H7 (cell line): ENCODE measurements around the gene OPTC. TPM values are rescaled to one million over a fixed set of nuclear protein-coding genes. Genes with fewer than 3 reads are reported as not detected.

Experiments used
- DNase-seq: peaks from one replicate; pipeline ENCODE4 v3.0.0; 2012
- H3K27me3 ChIP-seq: 2 replicates; pipeline ENCODE4 v1.6.0; 2011; ENCODE audit warnings: mild to moderate bottlenecking, low read length; ENCODE audit not compliant: control insufficient read depth, insufficient read depth
- H3K36me3 ChIP-seq: replicated peaks from 2 replicates; pipeline ENCODE4 v1.5.1; 2011; ENCODE audit warnings: low read length; ENCODE audit not compliant: control insufficient read depth, insufficient read depth
- H3K4me3 ChIP-seq: 2 replicates; pipeline ENCODE4 v1.5.1; 2011; ENCODE audit warnings: low read depth, mild to moderate bottlenecking, control low read depth, low read length, moderate library complexity; ENCODE audit not compliant: insufficient read depth
- total RNA-seq: library from RNA; depleted of rRNA; stranded (reverse); fragments of >200 nt; shearing (Covaris generic); gene quantifications from 2 replicates; pipeline ENCODE4 v1.2.3, GENCODE V29; 2014

The OPTC gene
- total RNA-seq, 1 experiment from 2014 or later, result 0.80 TPM

- Histone ChIP-seq H3K4me3 (no peak overlapping the region), H3K36me3 (no peaks in the 10 kb centered on the region), H3K27me3 (no peaks in the 10 kb centered on the region; the same call in 1 of the 2 replicates)
- DNase-seq, result no peak
These were observed 1.7 kb upstream of the OPTC start for GRCh38 chr1:203492082-203492747.

- Histone ChIP-seq H3K27me3 (no peaks in the 10 kb centered on the region; the same call in 1 of the 2 replicates), H3K4me3 (no peak overlapping the region), H3K36me3 (no peaks in the 10 kb centered on the region)
- no peak for DNase-seq
These were observed 1.2 kb upstream of the OPTC start for GRCh38 chr1:203492748-203493130.

GRCh38 chr1:203495845-203496244 is 1.9 kb downstream of the OPTC start:
- no peak overlapping the region for H3K4me3 ChIP-seq
- H3K36me3 ChIP-seq, result no peaks in the 10 kb centered on the region
- no peak for DNase-seq
- no peaks in the 10 kb centered on the region; the same call in 1 of the 2 replicates for H3K27me3 ChIP-seq

GRCh38 chr1:203497269-203497777 is 3.4 kb downstream of the OPTC start:
- H3K27me3 ChIP-seq, result no peaks in the 10 kb centered on the region; the same call in 1 of the 2 replicates
- no peak for DNase-seq
- no peak overlapping the region for H3K4me3 ChIP-seq
- no peaks in the 10 kb centered on the region for H3K36me3 ChIP-seq

- DNase-seq, result no peak
- Histone ChIP-seq H3K4me3 (no peak overlapping the region), H3K27me3 (no peaks in the 10 kb centered on the region; the same call in 1 of the 2 replicates), H3K36me3 (no peaks in the 10 kb centered on the region)
These were observed 5.8 kb downstream of the OPTC start for GRCh38 chr1:203499643-203500278.

- Histone ChIP-seq H3K36me3 (no peaks in the 10 kb centered on the region), H3K27me3 (no peaks in the 10 kb centered on the region; the same call in 1 of the 2 replicates), H3K4me3 (no peak overlapping the region)
- DNase-seq, result no peak
These were observed 6.3 kb downstream of the OPTC start for GRCh38 chr1:203500279-203500678.

GRCh38 chr1:203503836-203504235 is 9.9 kb downstream of the OPTC start:
- DNase-seq, result no peak
- Histone ChIP-seq H3K4me3 (no peak overlapping the region), H3K27me3 (no peaks in the 10 kb centered on the region; the same call in 1 of the 2 replicates), H3K36me3 (no peaks in the 10 kb centered on the region)

GRCh38 chr1:203504400-203505250 is 10.7 kb downstream of the OPTC start:
- Histone ChIP-seq H3K27me3 (no peaks in the 10 kb centered on the region; the same call in 1 of the 2 replicates), H3K36me3 (no peaks in the 10 kb centered on the region), H3K4me3 (no peak overlapping the region)
- DNase-seq, result peak; percentile 93

GRCh38 chr1:203505526-203506204 is 11.7 kb downstream of the OPTC start:
- DNase-seq, result no peak
- no peak overlapping the region for H3K4me3 ChIP-seq
- H3K36me3 ChIP-seq, result no peaks in the 10 kb centered on the region
- no peaks in the 10 kb centered on the region; the same call in 1 of the 2 replicates for H3K27me3 ChIP-seq

- no peak for DNase-seq
- no peaks in the 10 kb centered on the region; the same call in 1 of the 2 replicates for H3K27me3 ChIP-seq
- H3K4me3 ChIP-seq, result no peak overlapping the region
- H3K36me3 ChIP-seq, result no peaks in the 10 kb centered on the region
These were observed 13.1 kb downstream of the OPTC start for GRCh38 chr1:203506858-203507626.

GRCh38 chr1:203507759-203508158 is 13.8 kb downstream of the OPTC start:
- peaks cover 3% of the 10 kb centered on the region; the same call in 1 of the 2 replicates for H3K27me3 ChIP-seq
- no peak for DNase-seq
- H3K4me3 ChIP-seq, result no peak overlapping the region
- H3K36me3 ChIP-seq, result no peaks in the 10 kb centered on the region

GRCh38 chr1:203508463-203509073 is 14.6 kb downstream of the OPTC start:
- H3K4me3 ChIP-seq, result no peak overlapping the region
- DNase-seq, result peak; percentile 74
- peaks cover 11% of the 10 kb centered on the region for H3K27me3 ChIP-seq
- H3K36me3 ChIP-seq, result no peaks in the 10 kb centered on the region

- H3K36me3 ChIP-seq, result no peaks in the 10 kb centered on the region
- DNase-seq, result no peak
- no peak overlapping the region for H3K4me3 ChIP-seq
- H3K27me3 ChIP-seq, result peaks cover 16% of the 10 kb centered on the region
These were observed 15.2 kb downstream of the OPTC start for GRCh38 chr1:203509135-203509534.
